Myocyte (in vitro differentiated cells): ENCODE results near the gene HDAC4. TPM values are rescaled to one million over a fixed set of nuclear protein-coding genes. Genes with fewer than 3 reads are reported as not detected.
"Not testable (repeated sequence)": the region's sequence is repeated elsewhere in the genome, so short reads cannot be mapped to it uniquely, and the experiment has no call there.

Experiments
- DNase-seq: peaks from one replicate; pipeline ENCODE4 v3.0.0-alpha.2; 2012; ENCODE audit warnings: low read depth
- polyA plus RNA-seq: library from polyadenylated mRNA; unstranded; fragments of >200 nt; gene quantifications from one replicate; pipeline ENCODE4 v1.2.1, GENCODE V29; 2012; ENCODE audit warnings: missing spikeins
- total RNA-seq: library from RNA; depleted of rRNA; stranded (reverse); fragments of >200 nt; gene quantifications from 2 replicates; pipeline ENCODE4 v1.2.3, GENCODE V29; 2014

Gene HDAC4
- total RNA-seq: 38.5 and 78.0 TPM in 2 replicates
- 14.7 TPM for polyA plus RNA-seq

DNA sequence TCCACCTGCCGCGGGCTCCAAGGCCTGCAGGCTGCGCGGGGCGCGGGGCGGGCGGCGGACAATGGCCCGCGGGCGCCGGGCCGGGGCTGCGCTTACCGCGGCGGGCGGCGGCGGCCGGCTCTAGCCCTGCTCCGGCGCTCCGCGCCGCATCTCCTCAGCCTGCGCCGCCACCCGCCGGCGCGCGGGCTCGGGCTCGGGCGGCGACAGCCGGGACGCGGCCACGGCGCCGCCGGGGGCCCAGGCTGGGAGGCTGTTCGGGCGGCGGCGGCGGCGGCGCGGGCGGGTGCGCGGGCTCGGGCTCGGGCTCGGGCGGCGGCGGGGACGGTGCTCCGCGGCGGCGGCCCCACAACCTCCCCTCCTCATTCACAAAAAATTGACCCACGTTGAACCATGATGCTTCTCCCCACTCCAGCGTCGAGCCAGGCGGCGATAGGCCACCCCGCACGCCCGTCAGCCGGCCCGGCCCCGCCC is at the start of gene HDAC4:
Gene HDAC4 (minus strand): TSS at position 425 of the 471 bp plus-strand sequence. CDS start 48,321 bp downstream, outside the sequence.
- peak; percentile 23 for DNase-seq

DNA sequence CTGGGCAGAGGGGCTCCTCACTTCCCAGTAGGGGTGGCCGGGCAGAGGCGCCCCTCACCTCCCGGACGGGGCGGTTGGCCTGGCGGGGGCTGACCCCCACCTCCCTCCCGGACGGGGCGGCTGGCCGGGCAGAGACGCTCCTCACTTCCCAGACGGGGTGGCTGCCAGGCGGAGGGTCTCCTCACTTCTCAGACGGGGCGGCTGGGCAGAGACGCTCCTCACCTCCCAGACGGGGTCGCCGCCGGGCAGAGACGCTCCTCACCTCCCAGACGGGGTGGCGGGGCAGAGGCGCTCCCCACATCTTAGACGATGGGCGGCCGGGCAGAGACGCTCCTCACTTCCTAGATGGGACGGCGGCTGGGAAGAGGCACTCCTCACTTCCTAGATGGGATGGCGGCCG is 48.6 kb upstream of the HDAC4 start:
- DNase-seq: not testable (repeated sequence)

DNA sequence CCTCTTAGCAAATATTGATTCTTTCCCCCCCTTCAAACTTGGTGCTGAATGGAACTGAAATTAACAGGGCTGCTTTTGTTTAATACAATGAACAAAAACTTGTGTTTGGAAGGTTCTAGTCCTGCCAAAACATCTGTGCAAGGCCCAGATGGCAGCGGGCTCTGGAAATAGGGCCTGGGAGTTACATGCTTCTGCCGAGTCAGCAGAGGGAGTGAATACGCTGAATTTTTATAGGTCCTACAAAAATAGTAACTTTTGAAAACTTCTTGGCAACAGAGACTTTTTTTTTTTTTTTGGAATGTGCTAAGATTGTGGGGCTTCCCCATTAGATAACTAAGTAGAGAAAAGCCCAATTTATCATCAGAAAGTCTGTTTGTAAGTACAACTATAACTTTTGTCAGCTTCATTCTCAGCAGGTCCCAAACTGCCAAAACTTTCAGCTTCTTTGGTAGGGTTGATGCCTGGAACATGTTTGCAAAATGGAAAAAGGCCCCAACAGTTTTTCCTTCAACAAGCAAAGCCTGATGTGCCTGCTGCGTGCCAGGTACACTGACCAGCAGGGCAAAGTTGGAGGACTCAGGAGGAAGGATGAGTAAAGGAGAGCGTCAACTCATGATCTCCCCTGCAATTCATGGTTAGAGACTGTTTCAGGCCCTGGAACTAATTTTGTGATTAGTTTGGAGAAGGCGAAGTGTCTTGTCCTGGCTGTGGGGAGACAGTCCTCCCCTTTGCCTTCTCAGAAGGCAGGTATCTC is 45.1 kb upstream of the HDAC4 start:
- DNase-seq: peak; percentile 29

GRCh38 chr2:239444626-239445577 is 44.1 kb upstream of the HDAC4 start:
- DNase-seq: no peak

DNA sequence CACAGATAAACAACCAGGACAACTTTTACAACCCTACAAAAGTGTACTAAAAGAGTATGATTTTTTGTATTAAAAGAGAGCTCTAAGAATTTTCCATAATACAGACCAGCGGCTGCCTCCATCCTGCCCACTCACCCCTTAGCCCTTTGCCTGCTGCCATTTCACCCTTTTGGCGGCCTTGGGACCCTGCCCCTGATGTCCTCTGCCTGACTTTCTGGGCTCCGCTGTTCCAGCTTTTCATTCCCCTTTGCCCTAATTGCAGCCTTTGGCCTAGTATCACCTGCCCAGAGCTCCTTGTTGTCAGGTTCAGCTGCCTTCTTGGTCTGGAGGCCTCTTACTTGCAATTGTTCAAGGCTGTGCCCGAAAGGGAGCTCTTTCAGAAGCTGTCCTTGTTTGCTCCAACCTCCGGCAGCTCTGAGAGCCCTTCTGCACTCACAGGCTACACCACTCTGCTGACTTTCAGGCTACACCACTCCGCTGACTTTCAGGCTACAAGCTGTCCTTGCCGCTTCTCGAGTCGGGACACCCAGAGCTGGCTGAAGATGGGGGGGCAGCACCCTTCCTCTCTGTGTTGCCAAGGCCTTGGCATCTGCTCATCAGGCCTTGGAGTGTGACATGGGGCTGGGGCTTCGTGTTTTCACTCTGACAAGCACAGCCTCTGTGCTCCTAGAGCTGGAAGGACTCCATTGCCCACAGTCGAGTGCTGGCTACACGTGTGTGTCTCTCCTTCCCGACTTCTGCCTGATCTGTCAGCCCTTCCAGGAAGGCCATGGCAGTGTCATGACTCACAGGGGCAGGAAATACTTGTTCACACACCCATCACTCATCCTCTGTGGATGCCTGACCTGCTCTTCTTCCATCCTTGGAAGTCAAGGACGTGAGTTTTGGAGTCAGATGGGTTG is 43.1 kb upstream of the HDAC4 start:
- DNase-seq: no peak

- DNase-seq: no peak
Measured at GRCh38 chr2:239443102-239443620, 42.3 kb upstream of the HDAC4 start.

DNA sequence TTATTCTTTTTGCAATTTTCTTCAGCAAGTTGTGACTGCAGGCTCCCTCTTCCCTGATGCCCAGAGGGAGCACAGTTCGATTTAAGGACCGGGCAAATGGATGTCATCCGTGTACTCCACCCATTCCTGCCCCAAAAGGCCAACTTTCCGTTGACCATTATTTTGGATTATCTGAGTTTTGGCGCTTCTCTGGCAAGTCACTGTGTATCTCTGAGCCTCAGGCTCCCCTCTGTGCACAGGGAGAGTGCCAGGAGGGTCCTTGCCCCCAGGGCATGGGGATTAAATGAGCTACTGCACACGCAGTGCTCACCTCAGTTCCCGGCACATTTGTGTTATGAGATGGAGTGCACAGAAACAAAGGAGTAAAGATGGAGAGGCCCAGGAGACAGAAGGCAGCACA is 41.4 kb upstream of the HDAC4 start:
- no peak for DNase-seq

- peak; percentile 35 for DNase-seq
Measured at GRCh38 chr2:239441261-239442078, 40.6 kb upstream of the HDAC4 start.

DNA sequence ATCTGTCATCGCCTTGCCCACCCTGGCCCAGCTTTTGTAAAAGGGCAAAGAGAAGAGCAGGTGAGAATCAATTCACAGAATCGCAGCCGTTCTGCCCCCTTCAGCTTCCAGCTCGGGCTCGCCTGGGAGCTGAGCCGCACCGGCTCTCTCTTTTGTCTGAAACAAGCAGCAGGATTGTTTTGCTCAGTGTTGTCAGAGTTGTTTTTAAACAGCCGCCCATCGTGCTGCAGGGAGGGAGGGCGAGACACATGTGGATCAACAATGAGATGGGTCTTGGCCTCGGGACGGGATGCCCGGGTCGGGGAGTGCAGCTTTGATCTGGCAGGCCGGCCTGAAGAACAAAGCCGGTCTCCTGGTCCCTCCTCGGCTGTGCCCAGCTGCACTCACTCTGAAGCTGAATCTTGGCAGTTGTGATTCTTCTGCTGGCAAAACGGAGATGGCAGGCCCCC is 39.7 kb upstream of the HDAC4 start:
- DNase-seq: no peak

DNA sequence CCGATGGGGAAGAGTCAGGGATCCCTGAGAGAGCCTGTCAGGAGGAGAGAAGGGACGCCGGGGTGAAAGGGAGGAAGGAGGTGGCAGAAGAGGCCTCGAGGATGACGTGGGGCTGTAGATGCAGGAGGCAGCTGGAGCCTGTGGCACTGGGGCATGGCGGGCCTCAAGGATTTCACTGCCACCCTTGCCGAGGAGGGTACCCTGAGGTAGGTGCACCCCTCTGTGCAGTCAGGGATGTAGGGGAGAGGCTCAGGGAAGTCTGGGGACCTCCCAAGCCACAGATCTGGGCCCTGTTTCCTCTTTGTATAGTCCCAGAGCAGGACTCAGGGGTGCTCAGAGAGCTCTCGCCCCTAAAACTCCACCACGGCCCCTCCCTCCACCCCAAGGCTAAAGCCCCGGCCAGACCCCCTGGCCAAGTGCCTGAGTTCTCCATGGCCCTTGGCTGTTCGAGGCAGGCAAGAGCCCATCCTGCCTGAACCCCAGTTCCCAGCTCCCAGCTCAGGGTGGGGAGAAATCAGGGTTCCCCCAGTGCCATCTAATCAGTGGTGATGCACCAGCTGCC is 39.0 kb upstream of the HDAC4 start:
- no peak for DNase-seq

GRCh38 chr2:239438995-239439753 is 38.4 kb upstream of the HDAC4 start:
- no peak for DNase-seq

GRCh38 chr2:239438368-239438767 is 37.5 kb upstream of the HDAC4 start:
- no peak for DNase-seq

GRCh38 chr2:239436669-239437335 is 36.0 kb upstream of the HDAC4 start:
- no peak for DNase-seq

- no peak for DNase-seq
Measured at GRCh38 chr2:239436076-239436475, 35.3 kb upstream of the HDAC4 start.

- DNase-seq: no peak
Measured at GRCh38 chr2:239433777-239434403, 33.1 kb upstream of the HDAC4 start.

DNA sequence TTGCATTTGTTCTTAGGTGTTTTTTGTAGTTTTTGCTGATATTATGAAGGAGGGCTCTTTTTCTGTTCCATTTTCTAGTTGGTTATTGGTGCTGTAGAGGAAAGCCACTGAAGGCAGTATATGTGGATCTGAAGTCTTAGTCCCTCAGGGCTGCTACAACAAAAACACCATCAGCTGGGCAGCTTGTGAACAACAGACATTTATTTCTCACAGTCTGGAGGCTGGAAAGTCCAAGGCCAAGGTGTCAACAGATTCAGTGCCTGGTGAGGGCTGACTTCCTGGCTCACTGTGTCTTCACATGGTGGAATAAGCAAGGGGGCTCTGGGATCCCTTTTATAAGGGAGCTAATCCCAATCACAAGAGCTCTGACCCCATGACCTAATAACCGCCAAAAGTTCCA is 31.4 kb upstream of the HDAC4 start:
- no peak for DNase-seq

DNA sequence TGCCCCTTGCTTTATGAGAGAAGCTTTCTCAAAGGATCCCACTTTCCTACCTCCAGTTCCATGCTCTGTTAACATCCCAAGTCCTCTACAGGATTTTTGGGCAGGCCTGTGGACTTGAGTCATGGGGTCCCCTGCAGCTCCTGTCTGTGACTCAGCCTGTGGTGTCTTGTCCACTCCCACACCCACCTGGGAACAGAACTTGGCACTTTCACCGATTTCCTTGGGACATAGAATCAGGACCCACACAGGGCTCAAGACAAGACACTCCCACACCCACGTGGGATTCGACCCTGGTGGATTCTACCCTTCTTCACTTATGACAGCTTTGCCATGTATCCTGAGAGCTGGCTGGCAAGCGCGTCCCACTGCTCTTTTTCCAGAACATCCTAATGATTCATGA is 30.7 kb upstream of the HDAC4 start:
- DNase-seq: no peak
